ENCODE results near the gene CSKMT. TPM values are rescaled to one million over a fixed set of nuclear protein-coding genes. Genes with fewer than 3 reads are reported as not detected.
"Not testable (repeated sequence)": the region's sequence is repeated elsewhere in the genome, so short reads cannot be mapped to it uniquely, and the experiment has no call there.

Gene CSKMT
- total RNA-seq, 1 donor from 2014 or later = 5.8 TPM

GRCh38 chr11:62689421-62690183 is 24.5 kb downstream of the CSKMT start, which contains the start of gene LRRN4CL:
Gene LRRN4CL, minus strand, starts transcription at chr11:62689530. Its CDS starts 1,022 bp downstream, at chr11:62688508.
- no peak for DNase-seq

- DNase-seq = not testable (repeated sequence)
These were observed 28.5 kb downstream of the CSKMT start for GRCh38 chr11:62693624-62694023.

GRCh38 chr11:62694455-62695167 is 29.5 kb downstream of the CSKMT start:
- peak; percentile 94 for DNase-seq

GRCh38 chr11:62702246-62702645 is 37.1 kb downstream of the CSKMT start:
- no peak for DNase-seq

GRCh38 chr11:62703921-62704320 is 38.8 kb downstream of the CSKMT start:
- DNase-seq = not testable (repeated sequence)

GRCh38 chr11:62705413-62705812 is 40.3 kb downstream of the CSKMT start:
- peak; percentile 19 for DNase-seq

GRCh38 chr11:62705880-62706849 is 41.1 kb downstream of the CSKMT start:
- DNase-seq = peak; percentile 96

GRCh38 chr11:62706850-62707247 is 41.7 kb downstream of the CSKMT start:
- DNase-seq = no peak

- DNase-seq = no peak
These were observed 42.3 kb downstream of the CSKMT start, which contains the start of the genes BSCL2 and GNG3 for GRCh38 chr11:62707277-62707861. Gene BSCL2, minus strand, starts transcription at chr11:62707424. Its CDS starts 229 bp downstream, at chr11:62707195. Gene GNG3, plus strand, starts transcription at chr11:62707676. Its CDS starts 620 bp downstream, at chr11:62708296.

- no peak for DNase-seq
These were observed 43.3 kb downstream of the CSKMT start for GRCh38 chr11:62708392-62708791.

- DNase-seq = no peak
These were observed 43.7 kb downstream of the CSKMT start for GRCh38 chr11:62708793-62709192.

GRCh38 chr11:62709247-62710000 is 44.3 kb downstream of the CSKMT start:
- peak; percentile 99 for DNase-seq

- peak; percentile 55 for DNase-seq
These were observed 44.9 kb downstream of the CSKMT start for GRCh38 chr11:62710001-62710345.

GRCh38 chr11:62712276-62712812 is 47.2 kb downstream of the CSKMT start:
- no peak for DNase-seq

- no peak for DNase-seq
These were observed 47.7 kb downstream of the CSKMT start for GRCh38 chr11:62712861-62713260.

GRCh38 chr11:62713343-62713742 is 48.2 kb downstream of the CSKMT start:
- DNase-seq = no peak

- DNase-seq = no peak
These were observed 50.3 kb downstream of the CSKMT start for GRCh38 chr11:62715150-62716130.

GRCh38 chr11:62716206-62716605 is 51.1 kb downstream of the CSKMT start:
- DNase-seq = no peak

- DNase-seq = no peak
These were observed 51.7 kb downstream of the CSKMT start for GRCh38 chr11:62716816-62717215.

All from dermis blood vessel endothelial cell (primary cell).